Dermis microvascular lymphatic vessel endothelial cell (primary cell): ENCODE measurements around the gene PCLO. TPM values are rescaled to one million over a fixed set of nuclear protein-coding genes. Genes with fewer than 3 reads are reported as not detected.
A peak's percentile ranks its signal among the peaks of the same experiment; 100 is the strongest.
"Not testable (repeated sequence)": the region's sequence is repeated elsewhere in the genome, so short reads cannot be mapped to it uniquely, and the experiment has no call there.

Source experiments
- DNase-seq, 2 donors: peaks; one replicate each; pipeline versions ENCODE4 v3.0.0 to v3.0.0-alpha.2; 2010; ENCODE audit warnings: low read depth in 2 of 2
- total RNA-seq: library from RNA; depleted of rRNA; stranded (reverse); fragments of >200 nt; gene quantifications from 2 replicates; pipeline ENCODE4 v1.2.1, GENCODE V29; 2014

Gene PCLO
- total RNA-seq, 1 donor from 2014 or later, result 1.8 TPM

- DNase-seq, result no peak
Measured at GRCh38 chr7:82742163-82742562, 420.5 kb downstream of the PCLO start.

GRCh38 chr7:82741493-82741892 is 421.2 kb downstream of the PCLO start:
- DNase-seq, result no peak

- peak; percentile 35 to 65 for DNase-seq
Measured at GRCh38 chr7:82740246-82740848, 422.3 kb downstream of the PCLO start.

- DNase-seq, result no peak
Measured at GRCh38 chr7:82736633-82737032, 426.1 kb downstream of the PCLO start.

GRCh38 chr7:82732677-82733076 is 430.0 kb downstream of the PCLO start:
- DNase-seq, result no peak

GRCh38 chr7:82729172-82730030 is 433.3 kb downstream of the PCLO start:
- DNase-seq, result peak; percentile 11 to 45

- no peak for DNase-seq
Measured at GRCh38 chr7:82726038-82726800, 436.5 kb downstream of the PCLO start.

- DNase-seq, result no peak
Measured at GRCh38 chr7:82723411-82723810, 439.3 kb downstream of the PCLO start.

GRCh38 chr7:82722946-82723345 is 439.7 kb downstream of the PCLO start:
- DNase-seq, result no peak

- DNase-seq, result no peak
Measured at GRCh38 chr7:82715344-82715743, 447.3 kb downstream of the PCLO start.

GRCh38 chr7:82714883-82715282 is 447.8 kb downstream of the PCLO start:
- DNase-seq, result no peak

GRCh38 chr7:82713506-82713905 is 449.2 kb downstream of the PCLO start:
- no peak for DNase-seq

GRCh38 chr7:82706344-82706743 is 456.3 kb downstream of the PCLO start:
- DNase-seq, result not testable (repeated sequence)

GRCh38 chr7:82705517-82706260 is 457.0 kb downstream of the PCLO start:
- DNase-seq, result no peak

- no peak for DNase-seq
Measured at GRCh38 chr7:82704121-82704520, 458.6 kb downstream of the PCLO start.
